T47D (cell line): ENCODE measurements around the gene SMLR1.
"Not testable (repeated sequence)": the region's sequence is repeated elsewhere in the genome, so short reads cannot be mapped to it uniquely, and the experiment has no call there.

Experiments
- DNase-seq, 2 experiments: peaks; one replicate each; pipeline versions ENCODE4 v3.0.0 to v3.0.0-alpha.2; 2011 to 2012; ENCODE audit warnings: low read depth in 1 of 2, low spot score in 1 of 2
- JUND ChIP-seq: IDR thresholded peaks from 2 replicates; pipeline ENCODE4 v1.6.1; 2012; ENCODE audit warnings: low read depth
- in situ Hi-C: cut with HindIII; loops from 2 replicates; pipeline ENCODE4 v1.10.0; 2016; ENCODE audit warnings: low sequenced_read_pairs, low pct_unique_long_range_greater_than_20kb

SMLR1 gene

DNA sequence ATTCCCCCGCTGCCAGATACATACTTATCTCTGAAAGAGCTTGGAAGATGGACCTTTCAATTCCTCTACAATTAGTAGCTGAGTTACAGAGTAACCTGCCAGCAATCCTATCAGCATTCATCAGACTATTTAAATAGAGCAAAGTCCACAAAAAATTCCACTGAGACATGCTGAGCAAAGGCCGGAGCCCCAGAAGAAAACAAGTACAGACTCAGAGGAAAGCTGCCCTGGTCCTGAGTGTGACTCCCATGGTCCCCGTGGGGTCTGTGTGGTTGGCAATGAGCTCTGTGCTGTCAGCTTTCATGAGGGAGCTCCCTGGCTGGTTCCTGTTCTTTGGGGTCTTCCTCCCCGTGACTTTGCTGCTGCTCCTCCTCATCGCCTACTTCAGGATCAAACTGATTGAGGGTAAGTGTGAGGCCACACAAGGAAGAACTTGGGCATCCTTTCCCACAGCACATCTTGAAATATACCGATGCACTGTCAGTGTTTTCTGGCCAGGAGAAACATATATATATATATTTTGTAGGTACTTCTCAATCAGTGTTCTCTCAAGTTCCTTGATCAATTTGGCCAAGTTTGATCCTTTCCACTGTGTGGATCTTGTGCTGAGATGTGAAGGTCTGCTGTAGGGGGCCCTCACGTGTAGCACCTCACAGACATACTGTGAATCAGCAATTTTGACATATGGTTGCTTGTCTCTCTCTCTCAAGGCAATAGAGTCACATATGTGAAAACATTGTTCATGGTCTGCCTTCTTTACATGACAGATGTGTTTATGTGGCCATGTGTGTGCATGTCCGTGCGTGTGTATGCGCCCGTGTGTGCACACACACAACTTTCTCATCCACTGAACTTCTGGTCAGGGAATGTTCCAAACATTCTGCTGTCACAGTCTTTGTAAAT is at the start of gene SMLR1:
Gene SMLR1 (plus strand): TSS at position 160 of the 903 bp plus-strand sequence. CDS start 8 bp downstream, at position 168.
- no peak for DNase-seq
- TF ChIP-seq JUND, result no peak
- in situ Hi-C loops, result no loop called here

DNA sequence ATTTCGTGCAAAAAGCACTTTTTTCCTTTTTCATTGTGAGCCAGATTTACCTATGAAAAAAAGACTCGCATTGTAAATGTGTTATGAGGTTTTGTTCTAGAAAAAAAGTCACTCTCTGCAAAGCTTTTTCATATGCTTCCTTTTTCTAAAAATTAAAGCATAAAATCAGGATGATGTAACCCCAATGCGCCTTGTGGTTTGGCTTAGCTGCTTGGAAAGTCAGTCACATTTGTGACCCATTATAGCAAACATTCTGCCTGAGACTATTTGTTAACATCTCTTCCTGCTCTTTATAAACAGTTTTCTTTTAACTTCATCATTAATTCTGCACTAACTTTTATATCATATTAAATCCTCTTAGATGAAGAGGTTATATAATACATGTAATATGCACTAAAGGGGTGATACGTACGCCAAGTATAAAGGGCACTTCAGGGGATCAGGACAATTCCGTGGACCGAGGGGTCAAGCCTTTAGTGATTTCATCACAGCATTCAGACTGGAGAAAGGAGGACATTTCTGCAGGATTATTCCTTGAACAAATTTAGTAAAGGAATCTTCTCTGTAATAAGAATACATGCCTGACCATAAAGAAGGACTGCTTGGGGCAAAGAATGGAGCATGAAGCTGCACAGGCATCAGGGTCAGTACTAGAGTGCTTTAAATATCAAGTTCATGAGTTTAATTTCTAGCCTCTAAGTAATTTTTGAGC is 48.1 kb upstream of the SMLR1 start:
- DNase-seq, result no peak
- no peak for TF ChIP-seq JUND
- in situ Hi-C loops, result no loop called here

DNA sequence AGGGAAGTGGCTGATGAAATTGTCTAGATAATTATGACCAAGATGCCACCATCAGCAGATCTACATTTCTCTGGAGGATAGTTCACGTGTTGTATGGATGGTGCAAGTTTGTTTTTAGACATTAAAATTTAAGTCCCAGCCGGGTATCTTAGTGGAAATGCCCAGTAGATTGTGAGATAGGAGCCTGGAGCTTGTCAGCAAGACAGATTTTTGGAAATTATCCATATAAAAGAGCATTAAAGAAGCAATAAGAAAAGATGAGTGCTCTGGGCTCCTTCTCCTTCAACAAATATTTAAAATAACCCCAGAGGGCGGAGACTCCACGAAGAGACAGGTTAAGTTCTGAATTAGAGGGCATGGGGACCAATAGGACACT is 47.6 kb upstream of the SMLR1 start:
- no peak for DNase-seq
- in situ Hi-C loops, result no loop called here
- no peak for TF ChIP-seq JUND

DNA sequence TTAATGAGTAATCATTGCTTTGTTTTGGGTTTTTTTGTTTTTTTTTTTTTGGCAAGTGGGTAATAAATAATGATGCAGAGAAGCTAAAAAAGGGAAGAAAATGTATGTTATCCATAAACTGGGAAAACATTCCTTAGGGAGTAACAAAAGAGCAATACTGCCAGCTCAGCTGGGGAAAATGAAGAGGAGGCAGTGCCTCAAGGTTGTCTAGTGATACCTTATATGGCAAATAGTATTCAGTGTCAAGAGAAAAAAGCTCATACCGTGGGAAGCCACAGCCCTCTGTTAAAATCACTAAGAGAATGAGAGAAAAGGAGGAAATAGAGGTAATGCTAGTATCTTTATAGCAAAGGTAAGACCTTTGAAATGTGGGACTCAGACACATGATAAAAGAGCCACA is 47.1 kb upstream of the SMLR1 start:
- no peak for DNase-seq
- in situ Hi-C loops, result no loop called here
- TF ChIP-seq JUND, result no peak

DNA sequence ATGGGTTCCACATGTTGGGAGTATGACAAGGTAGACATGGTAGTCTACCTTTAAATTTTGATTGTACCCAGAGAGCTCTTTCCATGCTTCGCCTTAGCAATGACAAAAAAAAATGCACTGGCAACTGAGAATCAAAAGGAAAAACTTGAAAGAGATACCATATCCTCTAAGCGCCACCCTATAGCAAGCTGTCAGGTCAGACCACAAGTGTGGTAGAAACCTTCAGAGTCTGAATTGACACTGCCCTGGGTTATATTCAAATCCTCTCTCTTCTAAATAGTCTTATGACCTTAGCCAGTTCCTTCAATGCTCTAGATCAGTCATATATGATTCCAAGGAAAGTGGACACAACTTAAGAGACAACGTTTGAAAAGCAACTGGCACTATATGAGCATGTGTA is 45.6 kb upstream of the SMLR1 start:
- no peak for TF ChIP-seq JUND
- DNase-seq, result no peak
- in situ Hi-C loops, result no loop called here

DNA sequence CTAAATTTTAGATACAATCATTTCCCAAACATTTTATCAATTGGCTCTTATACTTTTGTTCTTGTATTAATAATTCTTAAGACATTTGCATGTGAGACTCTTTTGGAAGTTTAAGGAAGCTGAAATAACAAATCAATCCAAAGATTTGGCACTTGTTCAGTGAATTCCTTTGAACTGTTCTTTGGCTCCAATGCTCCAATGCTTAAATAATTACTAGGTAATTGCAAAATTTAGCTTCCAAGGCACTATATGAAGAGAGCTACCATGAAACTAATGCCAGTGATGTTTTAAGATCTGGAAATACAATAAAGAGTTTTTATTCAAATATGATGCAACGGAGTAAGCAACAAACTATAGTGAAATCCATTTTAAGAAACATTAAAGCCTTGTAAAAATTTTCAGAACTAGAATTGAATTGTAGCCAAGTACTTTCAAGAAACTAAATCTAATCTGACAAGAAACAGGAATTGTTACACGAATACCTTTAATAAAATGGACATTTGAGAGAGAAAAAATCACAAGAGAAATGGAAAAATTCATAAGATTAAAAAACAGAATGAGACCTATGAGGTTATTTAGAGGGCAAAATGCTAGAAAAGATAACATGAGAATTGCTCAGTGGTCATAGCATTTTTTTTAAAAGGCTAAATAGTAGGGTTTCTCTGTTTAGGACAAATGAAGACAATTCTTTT is 43.6 kb upstream of the SMLR1 start:
- DNase-seq, result no peak
- in situ Hi-C loops, result no loop called here
- TF ChIP-seq JUND, result no peak

DNA sequence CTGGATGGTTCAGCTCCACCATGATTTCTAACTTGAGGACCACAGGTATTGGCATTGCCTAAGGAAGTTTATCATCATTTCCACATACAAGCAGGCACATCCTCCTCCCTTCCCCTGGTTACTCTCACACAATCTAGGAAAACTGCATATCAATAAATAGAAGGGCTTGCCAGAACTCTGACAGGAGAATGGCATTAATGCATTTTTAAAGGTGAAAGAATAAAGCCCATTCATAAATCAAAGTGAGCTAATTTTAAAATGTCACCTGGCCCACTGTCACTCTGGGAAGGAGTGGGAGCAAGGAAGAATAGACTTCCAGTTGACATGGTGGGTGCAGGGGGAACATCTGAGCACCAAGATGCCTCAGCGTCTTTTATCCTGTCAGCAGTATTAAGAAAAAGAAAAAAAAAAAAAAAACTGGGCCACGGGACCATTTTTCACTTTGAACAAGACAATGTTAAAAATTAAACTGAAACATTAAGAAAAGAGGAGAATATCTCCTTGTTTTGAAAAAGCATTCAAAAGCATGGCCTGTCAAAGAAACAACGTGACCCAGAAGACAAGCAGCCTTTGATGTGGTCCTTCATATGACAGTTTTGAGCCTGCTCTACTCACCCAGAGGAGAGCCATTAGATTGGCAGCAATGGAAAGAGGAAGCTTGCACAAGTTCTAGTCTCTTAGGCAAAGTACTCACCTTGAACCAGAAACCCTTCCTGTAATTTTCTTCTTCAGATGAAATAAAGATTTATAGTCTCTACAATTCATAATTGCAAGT is 39.3 kb upstream of the SMLR1 start:
- TF ChIP-seq JUND, result no peak
- in situ Hi-C loops, result no loop called here

DNA sequence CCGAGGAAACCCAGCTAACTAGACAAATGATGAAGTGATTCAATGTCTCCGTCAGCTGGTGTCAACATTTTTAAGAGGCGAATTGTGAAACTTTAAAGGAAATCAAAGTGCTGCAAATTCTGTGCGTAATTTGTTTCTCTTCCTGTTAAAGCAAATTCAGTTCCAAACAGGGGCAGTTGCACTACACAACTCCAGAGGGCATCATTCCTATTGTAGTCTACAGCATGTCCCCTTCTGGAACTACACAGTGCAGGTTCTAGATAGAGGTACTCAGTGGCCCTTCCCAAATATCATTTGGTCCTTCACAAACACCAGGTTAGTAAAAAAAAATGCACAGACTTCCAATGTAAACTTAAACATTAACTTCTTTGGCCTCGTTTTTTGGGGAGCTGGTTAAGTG is 38.3 kb upstream of the SMLR1 start:
- TF ChIP-seq JUND, result no peak
- in situ Hi-C loops, result no loop called here
- no peak for DNase-seq

More for the DNA sequence above, 39.3 kb upstream of the SMLR1 start:
- DNase-seq, result no peak

DNA sequence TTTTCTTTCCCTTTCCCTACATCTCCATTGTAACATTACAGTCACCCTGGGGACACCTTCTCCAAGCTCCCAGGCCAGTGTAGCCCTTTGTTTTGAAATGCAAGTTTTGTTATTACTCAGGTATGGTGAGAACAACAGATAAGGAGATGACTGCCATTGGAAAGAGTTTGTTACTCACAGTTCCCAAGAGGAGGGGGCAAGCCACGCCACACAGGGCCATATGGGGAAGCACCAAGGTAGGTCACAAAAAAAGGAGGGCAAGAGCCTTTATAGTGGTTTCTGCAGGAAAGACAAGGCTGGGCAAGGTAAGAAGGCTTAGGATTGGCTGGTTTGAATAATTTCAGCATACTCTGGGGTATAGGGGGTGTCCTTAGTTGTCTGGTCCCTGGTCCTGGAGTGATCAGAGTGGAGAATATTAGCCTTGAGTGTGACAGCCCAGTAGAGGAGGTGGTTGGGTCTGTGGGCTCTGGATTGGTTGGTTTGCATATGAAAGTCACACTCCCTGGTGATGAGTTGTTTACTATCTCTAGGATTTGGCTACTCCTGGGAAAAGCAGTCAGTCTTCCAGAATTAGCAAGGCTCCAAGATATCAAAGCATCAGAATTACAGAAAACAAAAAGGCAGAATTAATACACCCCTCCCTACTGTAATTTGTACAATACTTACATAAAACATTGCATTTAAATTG is 33.1 kb upstream of the SMLR1 start:
- in situ Hi-C loops, result no loop called here
- no peak for TF ChIP-seq JUND
- no peak for DNase-seq

DNA sequence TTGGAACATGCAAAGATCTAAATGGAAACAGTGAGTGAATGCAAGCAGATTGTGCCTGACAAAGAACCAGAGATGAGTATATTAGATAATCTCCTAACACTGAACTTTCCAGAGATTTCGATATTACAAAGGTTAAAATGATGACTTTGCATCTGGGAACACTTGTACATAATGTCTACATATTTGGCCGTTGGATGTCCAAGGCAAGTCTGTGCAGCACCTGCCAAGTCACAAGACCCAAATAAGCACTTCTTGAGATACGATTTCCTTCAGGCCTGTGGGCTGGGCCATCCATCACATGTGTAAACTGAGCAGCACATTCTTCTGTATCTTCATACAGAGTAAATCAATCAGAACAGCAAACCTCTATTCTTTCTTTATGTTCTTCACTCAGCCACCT is 32.5 kb upstream of the SMLR1 start:
- in situ Hi-C loops, result no loop called here
- no peak for DNase-seq

DNA sequence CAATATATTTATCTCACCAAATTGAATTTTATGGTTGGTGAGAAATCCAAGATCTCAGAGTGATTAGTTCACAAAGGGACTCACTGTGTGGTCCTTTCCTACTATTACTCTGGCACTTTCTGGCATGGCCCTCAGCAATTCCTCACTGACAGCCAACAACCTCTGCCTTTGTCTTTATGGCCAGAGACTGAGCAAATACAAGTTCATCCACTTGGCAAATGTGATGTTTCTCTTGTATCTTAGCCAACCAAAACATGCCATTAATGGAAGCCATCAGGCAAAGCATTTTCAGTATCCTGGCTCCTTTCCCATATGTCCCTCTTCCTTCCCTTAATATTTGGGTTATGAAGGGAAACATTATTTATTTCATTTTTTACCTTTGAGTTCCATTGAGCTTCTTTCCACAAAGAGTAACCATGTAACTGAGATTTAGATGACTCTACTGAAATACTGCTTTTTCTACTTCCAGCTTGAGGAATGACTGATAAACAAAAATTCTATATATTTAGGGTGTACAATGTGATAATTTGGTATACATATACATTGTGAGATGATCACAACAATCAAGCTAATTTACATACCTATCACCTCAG is 30.8 kb upstream of the SMLR1 start:
- in situ Hi-C loops, result no loop called here
- TF ChIP-seq JUND, result no peak
- peak in 1 of 2 experiments; percentile 18 for DNase-seq

More for the DNA sequence above, 32.5 kb upstream of the SMLR1 start:
- TF ChIP-seq JUND, result no peak

DNA sequence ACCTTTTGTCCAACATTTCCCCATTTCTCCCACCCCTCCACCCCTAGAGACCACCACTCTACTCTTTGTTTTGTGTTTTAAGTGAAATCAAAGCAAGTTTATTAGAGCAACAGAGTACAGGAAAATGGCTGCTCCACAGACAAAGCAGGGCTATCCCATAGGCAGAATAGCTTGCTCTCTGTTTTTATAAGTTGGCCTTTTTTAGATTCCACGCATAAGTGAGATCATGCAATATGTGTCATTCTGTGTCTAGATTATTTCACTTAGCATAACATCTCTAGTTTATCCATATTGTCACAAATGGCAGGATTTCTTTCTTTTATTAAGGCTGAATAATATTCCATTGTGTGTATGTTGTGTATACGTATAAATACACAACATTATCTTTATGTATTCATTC is 30.1 kb upstream of the SMLR1 start:
- no peak for DNase-seq
- no peak for TF ChIP-seq JUND
- in situ Hi-C loops, result no loop called here

DNA sequence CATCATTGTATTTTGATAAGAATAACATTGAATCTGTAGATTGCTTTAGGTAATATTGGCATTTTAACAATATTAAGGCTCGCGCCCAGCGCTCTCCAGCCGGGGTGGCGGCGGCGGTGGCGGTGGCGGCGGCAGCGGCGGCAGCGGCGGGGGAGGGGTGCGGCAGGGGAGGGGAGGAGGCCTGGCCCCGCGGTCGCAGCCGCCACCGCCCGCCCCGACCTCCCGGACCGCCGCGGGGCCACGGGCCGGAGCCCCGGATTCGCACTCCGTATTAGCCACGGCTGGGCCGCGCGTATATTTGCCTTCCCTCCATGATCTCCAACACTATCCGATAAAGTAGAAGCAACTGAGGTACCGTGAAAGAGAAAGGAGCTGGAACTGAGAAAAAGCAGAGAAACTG is 25.8 kb upstream of the SMLR1 start:
- DNase-seq, in situ Hi-C loops: not testable (repeated sequence)
